ENCODE measurements around the gene RELL1. TPM values are rescaled to one million over a fixed set of nuclear protein-coding genes. Genes with fewer than 3 reads are reported as not detected.

RELL1 gene
- total RNA-seq, 2 experiments from 2014 or later = 48.6 to 50.3 TPM

- H3K36me3 ChIP-seq (ENCODE audit: insufficient read depth, low read length) = no peaks in the 10 kb centered on the region
- CTCF ChIA-PET = no interaction called here
- Mint-ChIP-seq H3K27me3 (no peaks in the 10 kb centered on the region), H3K36me3 (ENCODE audit: low read depth) (peaks cover 32% of the 10 kb centered on the region), H3K4me3 (no peak overlapping the region), H3K9me3 (no peaks in the 10 kb centered on the region), H3K4me1 (ENCODE audit: low read depth) (peaks cover 66% of the 10 kb centered on the region), H3K27ac (no peak overlapping the region)
- H3K9me3 ChIP-seq (ENCODE audit: control insufficient read depth in 1 of 2, insufficient read depth in 1 of 2, low read length in 2 of 2) = no peaks in the 10 kb centered on the region
- no peak for DNase-seq
- intact Hi-C loops (cut with DNase I, micrococcal nuclease) = loop anchor here in 1 of 2 experiments (10.0 kb wide), 4 partner anchors 985 to 1775 kb away; partner anchors contain the start of genes KLF3, LIAS, RPL9 and WDR19
- H3K27ac ChIP-seq (ENCODE audit: low read depth in 1 of 2, low read length in 2 of 2) = no peak overlapping the region
- H3K4me1 ChIP-seq (ENCODE audit: insufficient read depth, low read length) = peaks cover 39% of the 10 kb centered on the region
- TF ChIP-seq CTCF (IDR thresholded peaks at IDR 0.05) = no peak
- POLR2A ChIA-PET = no interaction called here
- H3K4me3 ChIP-seq (ENCODE audit: low read length) = no peak overlapping the region
- no peak for ATAC-seq (ENCODE audit: poor library complexity)
- H3K27me3 ChIP-seq (ENCODE audit: control insufficient read depth in 1 of 2, insufficient read depth in 2 of 2, low read length in 2 of 2) = no peaks in the 10 kb centered on the region
Observed at GRCh38 chr4:37680089-37680488, 6.1 kb downstream of the RELL1 start.

- Histone ChIP-seq H3K27ac (ENCODE audit: low read depth in 1 of 2, low read length in 2 of 2) (no peak overlapping the region), H3K4me1 (ENCODE audit: insufficient read depth, low read length) (peaks cover 31% of the 10 kb centered on the region), H3K27me3 (ENCODE audit: control insufficient read depth in 1 of 2, insufficient read depth in 2 of 2, low read length in 2 of 2) (no peaks in the 10 kb centered on the region), H3K4me3 (ENCODE audit: low read length) (no peak overlapping the region), H3K36me3 (ENCODE audit: insufficient read depth, low read length) (no peaks in the 10 kb centered on the region), H3K9me3 (ENCODE audit: control insufficient read depth in 1 of 2, insufficient read depth in 1 of 2, low read length in 2 of 2) (no peaks in the 10 kb centered on the region)
- no peak overlapping the region for H3K4me3 Mint-ChIP-seq
- H3K27ac Mint-ChIP-seq = no peak overlapping the region
- intact Hi-C loops (cut with DNase I, micrococcal nuclease) = no loop called here
- H3K27me3 Mint-ChIP-seq = no peaks in the 10 kb centered on the region
- no peak for TF ChIP-seq CTCF (IDR thresholded peaks at IDR 0.05)
- peaks cover 66% of the 10 kb centered on the region for H3K4me1 Mint-ChIP-seq (ENCODE audit: low read depth)
- ChIA-PET POLR2A (no interaction called here), CTCF (no interaction called here)
- no peak for ATAC-seq (ENCODE audit: poor library complexity)
- no peaks in the 10 kb centered on the region for H3K9me3 Mint-ChIP-seq
- no peak for DNase-seq
- peaks cover 29% of the 10 kb centered on the region for H3K36me3 Mint-ChIP-seq (ENCODE audit: low read depth)
Observed at GRCh38 chr4:37679301-37679700, 6.9 kb downstream of the RELL1 start.

- ATAC-seq (ENCODE audit: poor library complexity) = no peak
- Histone ChIP-seq H3K4me3 (ENCODE audit: low read length) (no peak overlapping the region), H3K4me1 (ENCODE audit: insufficient read depth, low read length) (peaks cover 27% of the 10 kb centered on the region), H3K27ac (ENCODE audit: low read depth in 1 of 2, low read length in 2 of 2) (no peak overlapping the region), H3K27me3 (ENCODE audit: control insufficient read depth in 1 of 2, insufficient read depth in 2 of 2, low read length in 2 of 2) (no peaks in the 10 kb centered on the region), H3K9me3 (ENCODE audit: control insufficient read depth in 1 of 2, insufficient read depth in 1 of 2, low read length in 2 of 2) (no peaks in the 10 kb centered on the region), H3K36me3 (ENCODE audit: insufficient read depth, low read length) (no peaks in the 10 kb centered on the region)
- CTCF ChIA-PET = no interaction called here
- DNase-seq = no peak
- H3K27ac Mint-ChIP-seq = no peak overlapping the region
- POLR2A ChIA-PET = no interaction called here
- H3K9me3 Mint-ChIP-seq = no peaks in the 10 kb centered on the region
- no peak for TF ChIP-seq CTCF (IDR thresholded peaks at IDR 0.05)
- H3K36me3 Mint-ChIP-seq (ENCODE audit: low read depth) = peaks cover 29% of the 10 kb centered on the region
- intact Hi-C loops (cut with DNase I, micrococcal nuclease) = no loop called here
- H3K4me1 Mint-ChIP-seq (ENCODE audit: low read depth) = peaks cover 70% of the 10 kb centered on the region
- H3K27me3 Mint-ChIP-seq = no peaks in the 10 kb centered on the region
- no peak overlapping the region for H3K4me3 Mint-ChIP-seq
Observed at GRCh38 chr4:37678624-37679023, 7.6 kb downstream of the RELL1 start.

Measured in CD4-positive, alpha-beta T cell (primary cell).